Stimulated activated CD8-positive, alpha-beta memory T cell treated with anti-CD3 and anti-CD28 coated beads, Interleukin-7, amount 100 ng/mL, for 24 hours (primary cell): ENCODE results near the gene RWDD2A.
"Not testable (repeated sequence)": the region's sequence is repeated elsewhere in the genome, so short reads cannot be mapped to it uniquely, and the experiment has no call there.

Source experiments
- DNase-seq: peaks from one replicate; pipeline ENCODE4 v3.0.0-alpha.2; 2020; ENCODE audit warnings: low read depth

The RWDD2A gene

GRCh38 chr6:83192871-83193746 is at the start of gene RWDD2A, which contains the start of gene PGM3:
RWDD2A (plus strand) TSS chr6:83193357; CDS start chr6:83194452, 1,095 bp downstream.
PGM3 (minus strand) TSS chr6:83193265; CDS start chr6:83191012, 2,253 bp downstream.
- peak; percentile 73 for DNase-seq

- no peak for DNase-seq
Measured at GRCh38 chr6:83151114-83151513, 42.0 kb upstream of the RWDD2A start.

GRCh38 chr6:83152913-83153312 is 40.2 kb upstream of the RWDD2A start:
- no peak for DNase-seq

GRCh38 chr6:83153883-83154521 is 39.2 kb upstream of the RWDD2A start:
- DNase-seq: no peak

GRCh38 chr6:83155794-83156193 is 37.4 kb upstream of the RWDD2A start:
- DNase-seq: no peak

GRCh38 chr6:83160167-83160566 is 33.0 kb upstream of the RWDD2A start:
- DNase-seq: no peak

- DNase-seq: no peak
Measured at GRCh38 chr6:83167726-83168278, 25.4 kb upstream of the RWDD2A start.

- no peak for DNase-seq
Measured at GRCh38 chr6:83168556-83168955, 24.6 kb upstream of the RWDD2A start.

GRCh38 chr6:83169106-83169505 is 24.1 kb upstream of the RWDD2A start:
- DNase-seq: no peak

GRCh38 chr6:83169511-83169910 is 23.6 kb upstream of the RWDD2A start:
- DNase-seq: no peak

- DNase-seq: no peak
Measured at GRCh38 chr6:83176246-83176645, 16.9 kb upstream of the RWDD2A start.

GRCh38 chr6:83180426-83180950 is 12.7 kb upstream of the RWDD2A start:
- no peak for DNase-seq

GRCh38 chr6:83182114-83182513 is 11.0 kb upstream of the RWDD2A start:
- DNase-seq: no peak

GRCh38 chr6:83183082-83183828 is 9.9 kb upstream of the RWDD2A start:
- no peak for DNase-seq

- no peak for DNase-seq
Measured at GRCh38 chr6:83185096-83185495, 8.1 kb upstream of the RWDD2A start.

GRCh38 chr6:83188501-83188900 is 4.7 kb upstream of the RWDD2A start:
- DNase-seq: no peak

- no peak for DNase-seq
Measured at GRCh38 chr6:83190626-83191025, 2.5 kb upstream of the RWDD2A start.

GRCh38 chr6:83191974-83192373 is 1.2 kb upstream of the RWDD2A start:
- not testable (repeated sequence) for DNase-seq

GRCh38 chr6:83192456-83192855 is 701 bp upstream of the RWDD2A start:
- no peak for DNase-seq

GRCh38 chr6:83193747-83194566 is 800 bp downstream of the RWDD2A start:
- no peak for DNase-seq
